GM12892 (cell line): ENCODE measurements around the gene ATXN7L2.

Experiments used
- POLR2A ChIP-seq: IDR thresholded peaks from 2 replicates; pipeline ENCODE4 v1.6.1; 2011; ENCODE audit warnings: low read depth, low read length, control low read depth
- POLR2AphosphoS5 ChIP-seq: IDR thresholded peaks from 2 replicates; pipeline ENCODE4 v1.6.1; 2011; ENCODE audit warnings: low read depth, low read length, control low read depth
- TAF1 ChIP-seq: IDR thresholded peaks from 2 replicates; pipeline ENCODE4 v1.6.1; 2011; ENCODE audit warnings: low read depth, mild to moderate bottlenecking, control low read depth, low read length, borderline replicate concordance

DNA sequence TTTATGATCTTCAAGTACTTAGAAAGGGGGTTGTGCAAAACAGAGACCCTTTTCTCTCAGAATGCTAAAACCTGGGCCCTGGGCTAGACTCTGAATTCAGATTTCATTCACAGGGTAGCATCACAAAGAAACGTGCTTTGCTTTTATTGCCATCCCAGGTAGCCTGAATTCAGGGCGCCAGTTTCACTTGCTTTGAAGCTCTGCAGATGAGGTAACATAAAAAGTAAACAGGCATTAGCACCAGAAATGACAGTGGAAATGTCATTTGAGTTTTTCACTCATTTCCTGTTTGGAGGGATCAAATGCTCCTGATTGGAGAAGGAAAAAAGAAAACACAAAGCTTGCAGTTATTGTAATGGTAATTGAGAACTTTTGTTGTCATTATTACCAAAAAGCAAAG lies 14.8 kb upstream of the ATXN7L2 start:
- TF ChIP-seq POLR2A (no peak), POLR2AphosphoS5 (no peak), TAF1 (no peak)
